PC-3 (cell line): ENCODE measurements around the gene ZEB2. TPM values are rescaled to one million over a fixed set of nuclear protein-coding genes. Genes with fewer than 3 reads are reported as not detected.
"Not testable (repeated sequence)": the region's sequence is repeated elsewhere in the genome, so short reads cannot be mapped to it uniquely, and the experiment has no call there.

Experiments used
- ATAC-seq: fragments of 200-7000 bp; cut with Tn5 transposase; 2 replicates; pipeline ENCODE4 v1.9.1; 2020; ENCODE audit warnings: mild to moderate bottlenecking, moderate library complexity
- BruUV-seq: library from RNA; stranded (reverse); fragments of 400-500 nt; replicated peaks from 2 replicates; lab custom pipeline; 2021; lab: Mats Ljungman, UMichigan
- CTCF ChIA-PET: fragments of 300-600 bp; sonication (Branson Sonifier 250); formaldehyde crosslinking; loops from one replicate; lab custom pipeline; 2022; ENCODE audit warnings: antibody characterized with exemption; lab: Charles Lee
- POLR2A ChIA-PET: fragments of 300-600 bp; sonication (Branson Sonifier 250); formaldehyde crosslinking; loops from one replicate; lab custom pipeline; 2022; ENCODE audit warnings: antibody characterized with exemption; ENCODE audit not compliant: unreplicated experiment; lab: Charles Lee
- DNase-seq: peaks from one replicate; pipeline ENCODE4 v3.0.0-alpha.2; 2015
- H2AFZ ChIP-seq: fragments of 300-600 bp; sonication (generic); 2 replicates; pipeline ENCODE4 v1.6.0; 2016; ENCODE audit warnings: antibody characterized with exemption, low read length
- H3F3A ChIP-seq: fragments of 300-600 bp; sonication (generic); one replicate; pipeline ENCODE4 v1.6.0; 2017; ENCODE audit warnings: antibody characterized with exemption, low read length, control low read depth, mild to moderate bottlenecking; ENCODE audit not compliant: unreplicated experiment
- H3K27ac ChIP-seq: fragments of 300-600 bp; sonication (generic); 2 replicates; pipeline ENCODE4 v1.5.1; 2016; ENCODE audit warnings: mild to moderate bottlenecking, low read length
- H3K27me3 ChIP-seq: fragments of 300-600 bp; sonication (generic); 2 replicates; pipeline ENCODE4 v1.6.1; 2016; ENCODE audit warnings: low read length, mixed read lengths
- H3K36me3 ChIP-seq: fragments of 300-600 bp; sonication (generic); 2 replicates; pipeline ENCODE4 v1.6.1; 2016; ENCODE audit warnings: low read depth, mixed run types, low read length, mixed read lengths
- H3K4me1 ChIP-seq: fragments of 300-600 bp; sonication (generic); 2 replicates; pipeline ENCODE4 v1.5.1; 2016; ENCODE audit warnings: low read length; ENCODE audit not compliant: insufficient read depth
- H3K4me2 ChIP-seq: fragments of 300-600 bp; sonication (generic); 2 replicates; pipeline ENCODE4 v1.6.0; 2016; ENCODE audit warnings: low read length
- H3K4me3 ChIP-seq: fragments of 300-600 bp; sonication (generic); 2 replicates; pipeline ENCODE4 v1.5.1; 2016; ENCODE audit warnings: mild to moderate bottlenecking, low read length, mixed read lengths
- H3K79me2 ChIP-seq: fragments of 300-600 bp; sonication (generic); 2 replicates; pipeline ENCODE4 v1.6.1; 2017; ENCODE audit warnings: low read length, mixed read lengths
- H3K9ac ChIP-seq: fragments of 300-600 bp; sonication (generic); 2 replicates; pipeline ENCODE4 v1.6.0; 2016; ENCODE audit warnings: mild to moderate bottlenecking, low read length
- H3K9me2 ChIP-seq: fragments of 300-600 bp; sonication (generic); replicated peaks from 2 replicates; pipeline ENCODE4 v1.6.1; 2016; ENCODE audit warnings: mixed run types, low read length, mixed read lengths
- H3K9me3 ChIP-seq: fragments of 300-600 bp; sonication (generic); 2 replicates; pipeline ENCODE4 v1.6.1; 2016; ENCODE audit warnings: low read length, mixed read lengths
- H4K20me1 ChIP-seq: fragments of 300-600 bp; sonication (generic); 2 replicates; pipeline ENCODE4 v1.6.1; 2016; ENCODE audit warnings: low read length, mixed read lengths
- EZH2 ChIP-seq: fragments of 300-600 bp; sonication (generic); IDR thresholded peaks from one replicate; pipeline ENCODE4 v1.6.1; 2017; ENCODE audit warnings: antibody characterized with exemption, mild to moderate bottlenecking, low read length; ENCODE audit not compliant: unreplicated experiment
- EZH2phosphoT487 ChIP-seq: fragments of 300-600 bp; sonication (generic); IDR thresholded peaks from 2 replicates; pipeline ENCODE4 v1.6.1; 2018; ENCODE audit warnings: mild to moderate bottlenecking, antibody characterized with exemption, low read length, borderline replicate concordance
- intact Hi-C: fragments of 100-400 bp; cut with micrococcal nuclease; formaldehyde crosslinking; loops from 2 replicates; pipeline ENCODE4 v1.9.0; 2023
- total RNA-seq: library from RNA; depleted of rRNA; stranded (reverse); fragments of >200 nt; gene quantifications from 2 replicates; pipeline ENCODE4 v1.2.3, GENCODE V29; 2014
- TF ChIP-seq, protein P1 (sequence below): fragments of 300-600 bp; sonication (generic); conservative IDR thresholded peaks from 2 replicates; pipeline ENCODE4 v1.5.1; 2017; ENCODE audit warnings: antibody characterized with exemption, low read depth, mild to moderate bottlenecking, low read length

ZEB2 gene
- total RNA-seq, 1 experiment from 2014 or later, result 1.1 TPM

DNA sequence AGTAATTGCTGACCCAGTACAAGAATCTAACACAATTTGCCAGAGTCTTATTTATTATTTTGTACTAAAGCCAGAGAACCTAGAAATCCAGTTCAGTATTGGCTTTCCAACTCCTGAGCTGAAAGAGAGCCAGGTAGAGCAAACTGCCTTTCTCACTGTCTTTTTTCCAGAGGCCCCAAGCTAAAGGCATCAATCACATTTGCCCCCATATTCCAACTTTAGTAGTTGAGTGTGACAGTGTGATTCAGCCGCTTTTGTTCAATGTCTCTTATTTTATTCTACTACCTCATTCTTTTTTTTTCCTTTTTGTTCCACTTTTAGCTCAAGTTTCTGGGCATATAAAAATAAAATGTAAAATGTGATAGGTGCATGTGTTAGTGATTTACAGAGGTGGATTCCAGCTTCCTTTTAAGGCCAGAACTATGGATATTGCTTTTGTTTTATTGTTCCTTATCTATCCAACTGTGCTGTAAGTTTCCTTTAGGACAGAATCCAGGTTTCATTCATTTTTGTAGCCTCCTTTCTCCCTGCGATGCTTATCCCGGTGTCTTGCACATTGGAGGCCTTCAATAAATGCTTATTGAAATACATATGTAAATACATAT lies 153.0 kb downstream of the ZEB2 start:
- ATAC-seq (no peak), DNase-seq (no peak)
- H3K9me2 ChIP-seq, result no peaks in the 10 kb centered on the region
- H3K9ac ChIP-seq, result no peak overlapping the region
- CTCF ChIA-PET, result no interaction called here
- H3K27me3 ChIP-seq, result no peaks in the 10 kb centered on the region
- no TSS peak for BruUV-seq
- TF ChIP-seq, protein P1, sequence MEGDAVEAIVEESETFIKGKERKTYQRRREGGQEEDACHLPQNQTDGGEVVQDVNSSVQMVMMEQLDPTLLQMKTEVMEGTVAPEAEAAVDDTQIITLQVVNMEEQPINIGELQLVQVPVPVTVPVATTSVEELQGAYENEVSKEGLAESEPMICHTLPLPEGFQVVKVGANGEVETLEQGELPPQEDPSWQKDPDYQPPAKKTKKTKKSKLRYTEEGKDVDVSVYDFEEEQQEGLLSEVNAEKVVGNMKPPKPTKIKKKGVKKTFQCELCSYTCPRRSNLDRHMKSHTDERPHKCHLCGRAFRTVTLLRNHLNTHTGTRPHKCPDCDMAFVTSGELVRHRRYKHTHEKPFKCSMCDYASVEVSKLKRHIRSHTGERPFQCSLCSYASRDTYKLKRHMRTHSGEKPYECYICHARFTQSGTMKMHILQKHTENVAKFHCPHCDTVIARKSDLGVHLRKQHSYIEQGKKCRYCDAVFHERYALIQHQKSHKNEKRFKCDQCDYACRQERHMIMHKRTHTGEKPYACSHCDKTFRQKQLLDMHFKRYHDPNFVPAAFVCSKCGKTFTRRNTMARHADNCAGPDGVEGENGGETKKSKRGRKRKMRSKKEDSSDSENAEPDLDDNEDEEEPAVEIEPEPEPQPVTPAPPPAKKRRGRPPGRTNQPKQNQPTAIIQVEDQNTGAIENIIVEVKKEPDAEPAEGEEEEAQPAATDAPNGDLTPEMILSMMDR, result no peak
- TF ChIP-seq EZH2, result no peak
- no peak for TF ChIP-seq EZH2phosphoT487
- H3K36me3 ChIP-seq, result no peaks in the 10 kb centered on the region
- H3K4me1 ChIP-seq, result peaks cover 5% of the 10 kb centered on the region; the same call in 1 of the 2 replicates
- no peaks in the 10 kb centered on the region for H3F3A ChIP-seq
- H3K4me2 ChIP-seq, result no peak overlapping the region
- H3K9me3 ChIP-seq, result no peaks in the 10 kb centered on the region
- no peaks in the 10 kb centered on the region for H3K79me2 ChIP-seq
- intact Hi-C loops, result no loop called here
- no peak overlapping the region for H3K27ac ChIP-seq
- POLR2A ChIA-PET, result no interaction called here
- no peak overlapping the region for H2AFZ ChIP-seq
- no peak overlapping the region for H3K4me3 ChIP-seq
- no peaks in the 10 kb centered on the region for H4K20me1 ChIP-seq

DNA sequence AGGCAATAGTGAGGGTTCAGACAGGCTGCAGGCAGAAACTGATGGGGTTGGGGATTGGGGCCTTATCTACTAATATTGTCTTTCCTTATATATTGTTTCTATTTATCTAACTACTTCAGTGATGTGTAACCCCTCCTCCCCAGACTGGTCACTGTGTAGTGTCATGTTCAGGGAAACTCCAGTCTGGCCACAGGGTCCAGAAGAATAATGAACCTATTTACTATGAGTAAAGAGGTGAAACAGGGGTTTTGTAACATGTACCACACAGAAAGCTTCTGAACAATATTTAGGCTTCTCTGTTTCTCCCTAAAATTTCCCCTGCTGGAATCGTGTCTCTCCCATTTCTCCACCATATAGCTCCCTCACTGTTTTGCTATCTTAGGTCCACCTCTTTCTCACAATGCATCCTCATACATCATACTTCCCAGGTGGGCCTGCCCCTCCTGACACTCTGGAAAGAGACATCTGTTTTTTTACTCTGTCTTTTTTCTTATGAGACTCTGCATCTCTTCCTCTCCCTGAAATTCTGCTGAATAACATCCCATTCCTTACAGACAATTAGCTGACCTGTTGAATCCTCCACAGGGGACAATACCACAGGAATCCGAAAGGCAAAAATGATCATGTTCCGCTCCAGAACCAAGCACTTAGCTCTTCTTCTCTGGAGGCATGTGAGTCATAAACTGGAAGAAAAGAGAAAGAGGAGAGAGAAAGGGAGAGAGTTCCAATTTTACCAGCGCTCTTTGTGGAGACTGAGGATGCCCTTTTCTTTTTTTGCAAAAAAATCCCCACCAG lies 154.8 kb downstream of the ZEB2 start:
- Histone ChIP-seq H3F3A (no peaks in the 10 kb centered on the region), H3K9me2 (no peaks in the 10 kb centered on the region), H3K36me3 (no peaks in the 10 kb centered on the region), H4K20me1 (no peaks in the 10 kb centered on the region), H3K4me3 (no peak overlapping the region), H3K79me2 (no peaks in the 10 kb centered on the region), H2AFZ (no peak overlapping the region), H3K4me2 (no peak overlapping the region), H3K27me3 (no peaks in the 10 kb centered on the region), H3K27ac (no peak overlapping the region), H3K9ac (no peak overlapping the region), H3K4me1 (no peaks in the 10 kb centered on the region; the same call in 1 of the 2 replicates), H3K9me3 (no peaks in the 10 kb centered on the region)
- DNase-seq (no peak), ATAC-seq (no peak)
- no TSS peak for BruUV-seq
- ChIA-PET CTCF (no interaction called here), POLR2A (no interaction called here)
- TF ChIP-seq EZH2, result no peak
- TF ChIP-seq, protein P1, result no peak
- TF ChIP-seq EZH2phosphoT487, result no peak
- intact Hi-C loops, result no loop called here

DNA sequence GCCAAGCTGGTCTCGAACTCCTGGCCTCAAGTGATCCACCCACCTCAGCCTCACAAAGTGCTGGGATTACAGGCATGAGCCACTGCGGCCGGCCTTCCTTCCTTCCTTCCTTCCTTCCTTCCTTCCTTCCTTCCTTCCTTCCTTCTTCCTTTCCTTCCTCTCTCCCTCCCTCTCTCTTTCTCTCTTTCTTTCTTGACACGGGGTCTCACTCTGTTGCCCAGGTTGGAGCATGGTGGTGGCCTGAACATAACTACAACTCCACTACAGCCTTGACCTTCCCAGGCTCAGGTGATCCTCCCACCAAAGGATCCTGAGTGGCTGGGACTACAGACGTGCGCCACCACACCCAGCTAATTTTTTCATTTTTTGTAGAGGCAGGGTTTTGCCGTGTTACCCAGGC lies 155.7 kb downstream of the ZEB2 start:
- H3K27ac ChIP-seq, H3K79me2 ChIP-seq, DNase-seq, intact Hi-C loops, H3K4me3 ChIP-seq, H3K36me3 ChIP-seq, H2AFZ ChIP-seq, H3F3A ChIP-seq, H3K4me1 ChIP-seq, CTCF ChIA-PET, H3K9ac ChIP-seq, H3K9me2 ChIP-seq, POLR2A ChIA-PET, H3K27me3 ChIP-seq, BruUV-seq, ATAC-seq, H3K4me2 ChIP-seq, H4K20me1 ChIP-seq, H3K9me3 ChIP-seq: not testable (repeated sequence)
